ENCODE data around the gene MMP1. TPM values are rescaled to one million over a fixed set of nuclear protein-coding genes. Genes with fewer than 3 reads are reported as not detected.

The MMP1 gene
- total and polyA plus RNA-seq, 5 donors: 0.05 to 1.0 (median 0.14) TPM; not detected in 2

DNA sequence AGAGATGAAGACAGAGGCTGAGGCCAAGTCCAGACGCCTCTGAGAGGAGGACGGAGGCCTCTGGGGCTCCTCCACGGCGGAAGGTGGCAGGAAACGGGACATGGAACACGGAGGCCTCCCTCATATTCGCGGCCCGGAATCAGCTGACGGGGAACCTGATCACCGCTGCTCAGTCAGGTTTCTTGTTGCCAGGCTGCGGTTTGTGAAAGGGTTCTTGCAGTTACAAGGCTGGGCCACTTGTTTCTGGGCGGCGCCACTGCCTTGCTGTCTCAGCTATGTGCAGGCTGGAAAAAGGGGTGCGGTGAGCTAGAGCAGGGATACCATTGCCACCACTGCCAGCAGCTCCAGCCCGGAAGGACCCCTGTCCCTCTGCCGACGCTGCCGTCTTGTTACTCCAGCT lies 10.0 kb upstream of the MMP1 start:
- WGBS: 49% methylated on average over 19 of the region's 19 CpGs
- intact Hi-C loops (cut with DNase I): no loop called here
- ATAC-seq: peak in 1 of 2 donors; percentile 39
- no peaks in the 10 kb centered on the region for H3K9me3 ChIP-seq (ENCODE audit: control insufficient read depth, low read length)
- H3K4me3 ChIP-seq (ENCODE audit: low read length): no peak overlapping the region
- H3K4me1 ChIP-seq (ENCODE audit: control insufficient read depth, insufficient read depth, low read length): no peaks in the 10 kb centered on the region
- DNase-seq: peak; percentile 10 to 44 (median 33)
- H3K27ac ChIP-seq (ENCODE audit: low read length): no peak overlapping the region
- no peaks in the 10 kb centered on the region for H3K27me3 ChIP-seq (ENCODE audit: control insufficient read depth, insufficient read depth)

DNA sequence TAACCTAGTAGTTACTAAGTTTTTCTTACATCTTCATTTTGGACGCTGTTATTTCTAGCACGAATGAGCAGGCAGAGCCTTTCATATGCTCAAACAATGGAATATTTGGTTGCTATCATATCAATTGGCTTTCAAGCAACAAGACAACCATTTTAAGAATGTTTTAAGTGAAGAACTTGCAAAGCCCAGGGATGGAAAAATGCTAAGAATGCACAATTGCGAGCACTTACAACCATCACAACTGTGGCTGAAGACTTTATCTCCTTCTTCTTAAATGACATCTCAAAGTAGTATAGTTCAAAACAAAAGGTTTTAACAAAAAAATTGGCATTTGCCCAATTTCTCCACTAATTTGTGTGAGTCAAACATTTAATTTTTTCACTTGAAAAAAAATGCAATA lies 8.3 kb upstream of the MMP1 start:
- ATAC-seq (no peak), DNase-seq (no peak)
- H3K27me3 ChIP-seq (ENCODE audit: control insufficient read depth, insufficient read depth): no peaks in the 10 kb centered on the region
- no peak overlapping the region for H3K4me3 ChIP-seq (ENCODE audit: low read length)
- intact Hi-C loops (cut with DNase I): no loop called here
- no peaks in the 10 kb centered on the region for H3K9me3 ChIP-seq (ENCODE audit: control insufficient read depth, low read length)
- no peaks in the 10 kb centered on the region for H3K4me1 ChIP-seq (ENCODE audit: control insufficient read depth, insufficient read depth, low read length)
- WGBS: 44% methylated on average over 3 of the region's 3 CpGs
- H3K27ac ChIP-seq (ENCODE audit: low read length): no peak overlapping the region

DNA sequence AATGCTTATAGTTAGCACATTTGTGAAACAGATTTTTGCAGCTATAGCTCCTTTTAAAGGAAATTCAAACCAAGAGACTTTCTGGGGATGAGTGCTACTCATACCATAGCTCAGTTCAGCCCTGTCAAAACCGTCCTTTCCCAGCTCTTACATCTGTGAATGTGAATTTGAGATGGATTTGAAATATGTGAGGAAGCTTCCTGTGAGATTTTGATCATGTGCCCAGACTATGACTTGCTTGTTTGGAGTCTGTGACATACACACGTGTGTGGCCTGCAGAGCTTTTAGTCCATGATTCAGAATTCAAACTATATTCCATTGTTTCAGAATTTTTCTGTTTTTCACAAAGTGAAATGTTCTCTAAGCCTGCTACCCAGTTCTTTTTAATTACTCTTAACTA lies 4.4 kb upstream of the MMP1 start:
- Histone ChIP-seq H3K27me3 (ENCODE audit: control insufficient read depth, insufficient read depth) (no peaks in the 10 kb centered on the region), H3K9me3 (ENCODE audit: control insufficient read depth, low read length) (no peaks in the 10 kb centered on the region), H3K27ac (ENCODE audit: low read length) (no peak overlapping the region), H3K4me3 (ENCODE audit: low read length) (no peak overlapping the region), H3K4me1 (ENCODE audit: control insufficient read depth, insufficient read depth, low read length) (no peaks in the 10 kb centered on the region)
- no peak for DNase-seq
- intact Hi-C loops (cut with DNase I): no loop called here
- WGBS: 30% methylated on average over 2 of the region's 2 CpGs
- no peak for ATAC-seq

DNA sequence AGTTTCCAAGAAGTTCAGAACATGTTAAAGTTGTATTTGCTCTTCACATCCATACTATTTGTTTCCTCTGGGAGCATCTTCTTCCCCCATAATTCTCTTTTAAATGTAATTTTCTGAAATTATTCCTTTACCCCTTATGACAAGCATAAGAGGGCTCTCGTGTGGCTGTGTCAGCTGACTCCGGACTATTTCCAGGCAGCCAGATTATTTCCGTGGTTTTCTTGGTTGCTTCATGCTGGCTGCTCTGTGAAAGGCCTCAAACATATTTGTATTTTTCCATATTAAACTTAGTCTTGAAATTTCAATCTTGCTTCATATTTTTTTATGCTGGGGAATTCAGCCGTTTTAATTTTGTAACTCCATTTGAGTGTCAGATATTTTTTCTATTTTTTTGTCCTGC lies 2.8 kb upstream of the MMP1 start:
- Histone ChIP-seq H3K9me3 (ENCODE audit: control insufficient read depth, low read length) (no peaks in the 10 kb centered on the region), H3K4me1 (ENCODE audit: control insufficient read depth, insufficient read depth, low read length) (no peaks in the 10 kb centered on the region), H3K27ac (ENCODE audit: low read length) (no peak overlapping the region), H3K4me3 (ENCODE audit: low read length) (no peak overlapping the region), H3K27me3 (ENCODE audit: control insufficient read depth, insufficient read depth) (no peaks in the 10 kb centered on the region)
- no peak for ATAC-seq
- 76% methylated on average over 4 of the region's 4 CpGs for WGBS
- no peak for DNase-seq
- intact Hi-C loops (cut with DNase I): no loop called here

DNA sequence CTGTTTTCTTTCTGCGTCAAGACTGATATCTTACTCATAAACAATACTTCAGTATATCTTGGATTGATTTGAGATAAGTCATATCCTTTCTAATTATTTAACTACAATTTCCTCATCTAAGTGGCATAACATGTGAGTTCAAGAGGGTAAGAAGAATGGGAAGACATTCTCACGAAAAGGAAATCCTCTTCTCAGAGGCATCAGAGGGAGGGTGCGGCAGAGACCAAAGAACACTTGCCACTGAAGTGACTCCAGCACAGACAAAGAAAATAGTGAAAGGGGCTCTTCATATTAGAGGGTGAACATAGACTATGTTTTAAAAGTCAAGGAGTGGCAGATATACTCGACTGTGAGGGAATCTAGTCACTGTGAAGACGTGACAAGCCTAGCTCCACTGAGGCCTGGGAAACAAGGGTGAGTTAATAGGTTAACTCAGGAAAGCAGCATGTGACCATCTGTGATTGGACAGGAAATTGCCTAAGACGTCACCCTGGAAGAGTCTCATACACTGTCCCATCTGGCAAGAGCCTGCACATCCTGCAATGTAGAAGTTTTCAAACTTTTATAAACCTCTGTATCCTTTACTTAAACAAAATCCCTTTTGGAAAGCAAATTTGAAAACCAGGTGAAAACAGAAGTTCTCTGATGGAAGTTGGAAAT lies 1.9 kb upstream of the MMP1 start:
- Histone ChIP-seq H3K27me3 (ENCODE audit: control insufficient read depth, insufficient read depth) (no peaks in the 10 kb centered on the region), H3K4me3 (ENCODE audit: low read length) (no peak overlapping the region), H3K27ac (ENCODE audit: low read length) (no peak overlapping the region), H3K4me1 (ENCODE audit: control insufficient read depth, insufficient read depth, low read length) (no peaks in the 10 kb centered on the region), H3K9me3 (ENCODE audit: control insufficient read depth, low read length) (no peaks in the 10 kb centered on the region)
- DNase-seq: no peak
- 35% methylated on average over 6 of the region's 6 CpGs for WGBS
- intact Hi-C loops (cut with DNase I): no loop called here
- ATAC-seq: peak in 1 of 2 donors; percentile 47

DNA sequence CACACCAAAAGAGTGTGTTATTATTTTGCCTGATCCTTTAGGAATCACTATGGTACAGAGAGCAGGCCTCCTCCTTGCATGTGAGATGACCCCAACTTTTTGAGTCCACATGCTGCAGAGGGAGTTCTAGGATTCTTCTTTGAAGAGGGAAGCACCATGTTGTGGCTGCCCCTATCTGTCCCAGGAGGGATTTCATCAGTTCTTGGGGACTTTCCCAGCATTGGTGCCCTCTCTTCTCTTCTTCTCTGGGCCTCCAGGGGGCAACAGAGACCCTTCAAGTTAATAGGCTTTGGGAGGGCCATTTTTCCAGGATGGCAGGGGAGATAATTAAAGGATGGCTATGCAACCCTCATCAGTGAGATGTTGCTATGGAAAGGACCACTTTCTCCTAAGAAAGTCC lies 3.6 kb downstream of the MMP1 start:
- H3K27ac ChIP-seq (ENCODE audit: low read length): no peak overlapping the region
- no peak for DNase-seq
- ATAC-seq: no peak
- H3K4me3 ChIP-seq (ENCODE audit: low read length): no peak overlapping the region
- no peaks in the 10 kb centered on the region for H3K9me3 ChIP-seq (ENCODE audit: control insufficient read depth, low read length)
- intact Hi-C loops (cut with DNase I): no loop called here
- H3K4me1 ChIP-seq (ENCODE audit: control insufficient read depth, insufficient read depth, low read length): no peaks in the 10 kb centered on the region
- no peaks in the 10 kb centered on the region for H3K27me3 ChIP-seq (ENCODE audit: control insufficient read depth, insufficient read depth)

DNA sequence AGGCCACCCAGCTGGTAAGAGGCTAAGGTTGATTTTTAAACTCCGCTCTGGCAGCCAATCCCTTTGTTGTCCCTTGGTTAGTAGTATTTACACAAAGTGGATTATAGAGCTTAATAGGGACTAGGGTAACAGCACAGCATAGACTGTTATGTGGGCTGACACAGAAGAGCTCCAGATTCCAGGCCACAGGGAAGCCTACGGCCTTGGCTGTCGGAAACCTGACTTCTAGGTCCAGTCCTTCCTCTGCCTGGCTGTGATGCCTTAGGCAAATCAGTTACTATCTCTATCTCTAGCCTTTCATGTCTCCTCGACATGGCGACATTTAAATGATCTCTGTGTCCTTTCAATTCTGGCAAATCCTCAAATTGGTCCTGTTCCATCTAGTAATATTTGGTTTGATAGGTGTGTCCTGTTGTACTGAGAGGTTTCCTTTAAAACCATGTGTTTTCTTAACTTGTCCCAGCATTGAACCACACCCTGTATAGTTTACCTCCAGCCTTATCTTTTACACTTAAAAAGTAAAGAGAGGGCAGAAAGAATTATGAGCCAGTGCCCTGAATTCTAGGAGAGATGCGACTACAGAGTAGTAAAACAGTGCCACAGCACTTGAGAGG lies 4.2 kb downstream of the MMP1 start:
- Histone ChIP-seq H3K9me3 (ENCODE audit: control insufficient read depth, low read length) (no peaks in the 10 kb centered on the region), H3K27me3 (ENCODE audit: control insufficient read depth, insufficient read depth) (no peaks in the 10 kb centered on the region), H3K27ac (ENCODE audit: low read length) (no peak overlapping the region), H3K4me3 (ENCODE audit: low read length) (no peak overlapping the region), H3K4me1 (ENCODE audit: control insufficient read depth, insufficient read depth, low read length) (no peaks in the 10 kb centered on the region)
- DNase-seq (no peak), ATAC-seq (peak in 1 of 2 donors; percentile 84)
- 78% methylated on average over 6 of the region's 6 CpGs for WGBS
- intact Hi-C loops (cut with DNase I): no loop called here

DNA sequence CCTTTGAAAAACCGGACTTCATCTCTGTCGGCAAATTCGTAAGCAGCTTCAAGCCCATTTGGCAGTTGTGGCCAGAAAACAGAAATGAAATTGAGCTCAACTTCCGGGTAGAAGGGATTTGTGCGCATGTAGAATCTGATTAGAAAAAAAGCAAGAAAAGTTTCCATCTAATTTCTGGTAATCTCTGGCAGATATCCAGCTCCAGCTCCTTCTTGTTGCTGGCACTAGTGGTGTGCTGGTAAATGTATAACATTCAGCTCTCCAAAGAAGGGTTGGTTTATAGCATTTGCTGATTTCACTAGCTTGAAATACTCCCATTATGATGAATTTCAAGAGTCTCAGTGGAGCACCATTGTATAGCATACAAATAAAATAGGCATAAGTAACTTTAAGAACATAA lies 5.4 kb downstream of the MMP1 start:
- Histone ChIP-seq H3K27ac (ENCODE audit: low read length) (no peak overlapping the region), H3K4me3 (ENCODE audit: low read length) (no peak overlapping the region), H3K9me3 (ENCODE audit: control insufficient read depth, low read length) (no peaks in the 10 kb centered on the region), H3K4me1 (ENCODE audit: control insufficient read depth, insufficient read depth, low read length) (no peaks in the 10 kb centered on the region), H3K27me3 (ENCODE audit: control insufficient read depth, insufficient read depth) (no peaks in the 10 kb centered on the region)
- intact Hi-C loops (cut with DNase I): no loop called here
- WGBS: 83% methylated on average over 5 of the region's 5 CpGs
- no peak for ATAC-seq
- no peak for DNase-seq

DNA sequence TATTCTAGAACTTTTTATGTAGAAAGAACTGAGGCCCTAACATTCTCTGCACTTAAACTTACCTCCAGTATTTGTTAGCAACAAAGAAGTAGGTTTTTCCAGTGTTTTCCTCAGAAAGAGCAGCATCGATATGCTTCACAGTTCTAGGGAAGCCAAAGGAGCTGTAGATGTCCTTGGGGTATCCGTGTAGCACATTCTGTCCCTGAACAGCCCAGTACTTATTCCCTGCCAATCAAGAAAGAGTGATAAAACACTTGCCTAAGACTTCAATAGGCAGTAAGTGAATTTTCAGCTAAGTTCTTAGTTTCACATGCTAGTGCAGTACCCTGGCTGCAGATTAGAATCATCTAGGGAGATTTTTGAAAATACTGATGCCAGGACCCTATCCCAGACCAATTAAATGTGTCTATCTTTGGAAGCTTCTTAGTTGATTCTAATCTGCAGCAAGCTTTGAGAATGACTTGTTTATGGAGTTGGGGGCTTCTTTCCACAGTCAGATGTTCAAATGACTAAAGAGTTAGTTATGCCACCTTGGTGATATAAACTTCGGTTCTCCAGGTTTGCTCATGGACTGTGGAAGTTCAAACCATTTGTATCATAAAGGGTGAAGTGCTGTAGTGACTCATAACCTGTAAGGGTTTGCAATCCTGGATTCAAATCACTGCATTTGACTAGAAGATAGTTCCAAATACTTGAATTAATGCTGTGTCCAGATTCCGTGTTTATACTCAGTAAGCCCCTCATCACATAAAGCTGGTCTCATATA lies 6.5 kb downstream of the MMP1 start:
- ATAC-seq: no peak
- Histone ChIP-seq H3K4me1 (ENCODE audit: control insufficient read depth, insufficient read depth, low read length) (no peaks in the 10 kb centered on the region), H3K9me3 (ENCODE audit: control insufficient read depth, low read length) (no peaks in the 10 kb centered on the region), H3K4me3 (ENCODE audit: low read length) (no peak overlapping the region), H3K27ac (ENCODE audit: low read length) (no peak overlapping the region), H3K27me3 (ENCODE audit: control insufficient read depth, insufficient read depth) (no peaks in the 10 kb centered on the region)
- no peak for DNase-seq
- WGBS: 73% methylated on average over 4 of the region's 4 CpGs
- intact Hi-C loops (cut with DNase I): no loop called here

DNA sequence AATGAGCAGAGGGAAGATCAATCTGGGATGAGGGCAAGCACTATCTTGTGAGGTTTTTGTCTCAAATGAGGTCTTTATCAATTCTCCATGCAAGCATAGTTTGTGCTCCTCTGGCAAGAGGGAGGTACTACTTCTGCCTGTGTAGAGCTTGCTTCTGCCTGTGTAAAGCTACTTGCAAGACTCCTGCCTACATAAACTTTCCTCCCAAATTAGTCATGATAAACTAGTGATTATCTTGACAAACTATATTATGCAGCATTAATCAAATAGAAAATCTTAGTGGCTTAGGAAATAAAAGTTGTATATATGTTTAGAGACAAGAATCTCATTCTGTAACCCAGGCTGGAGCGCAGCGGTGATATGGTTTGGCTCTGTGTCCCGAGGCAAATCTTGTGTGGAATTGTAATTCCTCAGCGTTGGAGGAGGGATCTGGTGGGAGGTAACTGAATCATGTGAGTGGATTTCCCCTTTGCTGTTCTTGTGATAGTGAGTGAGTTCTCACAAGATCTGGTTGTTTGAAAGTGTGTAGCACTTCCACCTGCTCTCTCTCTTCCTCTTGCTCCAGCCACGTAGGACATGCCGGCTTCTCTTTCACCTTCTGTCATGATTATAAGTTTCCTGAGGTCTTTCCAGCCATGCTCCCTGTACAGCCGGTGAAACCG lies 9.5 kb downstream of the MMP1 start:
- no peaks in the 10 kb centered on the region for H3K9me3 ChIP-seq (ENCODE audit: control insufficient read depth, low read length)
- intact Hi-C loops (cut with DNase I): no loop called here
- ATAC-seq (no peak), DNase-seq (no peak)
- H3K27me3 ChIP-seq (ENCODE audit: control insufficient read depth, insufficient read depth): no peaks in the 10 kb centered on the region
- H3K4me1 ChIP-seq (ENCODE audit: control insufficient read depth, insufficient read depth, low read length): no peaks in the 10 kb centered on the region
- H3K27ac ChIP-seq (ENCODE audit: low read length): no peak overlapping the region
- no peak overlapping the region for H3K4me3 ChIP-seq (ENCODE audit: low read length)
- 78% methylated on average over 8 of the region's 8 CpGs for WGBS

DNA sequence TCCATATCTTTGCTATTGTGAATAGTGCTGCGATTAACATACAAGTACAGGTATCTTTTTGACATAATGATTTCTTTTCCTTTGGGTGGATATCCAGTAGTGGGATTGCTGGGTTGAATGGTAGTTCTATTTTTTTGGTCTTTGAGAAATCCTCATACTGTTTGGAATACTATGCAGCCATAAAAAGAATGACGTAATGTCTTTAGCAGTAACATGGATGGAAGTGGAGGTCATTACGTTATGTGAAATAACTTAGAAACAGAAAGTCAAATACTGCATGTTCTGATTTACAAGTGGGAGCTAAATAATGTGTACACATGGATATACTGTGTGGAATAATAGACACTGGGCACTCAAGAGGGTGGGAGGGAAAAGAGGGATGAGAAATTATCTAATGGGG lies 13.6 kb downstream of the MMP1 start:
- intact Hi-C loops (cut with DNase I): no loop called here
- WGBS: 86% methylated on average over 3 of the region's 3 CpGs
- DNase-seq (no peak), ATAC-seq (no peak)
- Histone ChIP-seq H3K4me3 (ENCODE audit: low read length) (no peak overlapping the region), H3K27ac (ENCODE audit: low read length) (no peak overlapping the region), H3K27me3 (ENCODE audit: control insufficient read depth, insufficient read depth) (no peaks in the 10 kb centered on the region), H3K4me1 (ENCODE audit: control insufficient read depth, insufficient read depth, low read length) (no peaks in the 10 kb centered on the region), H3K9me3 (ENCODE audit: control insufficient read depth, low read length) (no peaks in the 10 kb centered on the region)
